Stimulated activated CD4-positive, alpha-beta T cell treated with anti-CD3 and anti-CD28 coated beads, Interleukin-4, amount 100 ng/mL, for 4 hours (primary cell): ENCODE results near the gene ARMC12.

Experiments used
- DNase-seq, 2 experiments: peaks; one replicate each; pipeline ENCODE4 v3.0.0-alpha.2; 2020

Gene ARMC12

DNA sequence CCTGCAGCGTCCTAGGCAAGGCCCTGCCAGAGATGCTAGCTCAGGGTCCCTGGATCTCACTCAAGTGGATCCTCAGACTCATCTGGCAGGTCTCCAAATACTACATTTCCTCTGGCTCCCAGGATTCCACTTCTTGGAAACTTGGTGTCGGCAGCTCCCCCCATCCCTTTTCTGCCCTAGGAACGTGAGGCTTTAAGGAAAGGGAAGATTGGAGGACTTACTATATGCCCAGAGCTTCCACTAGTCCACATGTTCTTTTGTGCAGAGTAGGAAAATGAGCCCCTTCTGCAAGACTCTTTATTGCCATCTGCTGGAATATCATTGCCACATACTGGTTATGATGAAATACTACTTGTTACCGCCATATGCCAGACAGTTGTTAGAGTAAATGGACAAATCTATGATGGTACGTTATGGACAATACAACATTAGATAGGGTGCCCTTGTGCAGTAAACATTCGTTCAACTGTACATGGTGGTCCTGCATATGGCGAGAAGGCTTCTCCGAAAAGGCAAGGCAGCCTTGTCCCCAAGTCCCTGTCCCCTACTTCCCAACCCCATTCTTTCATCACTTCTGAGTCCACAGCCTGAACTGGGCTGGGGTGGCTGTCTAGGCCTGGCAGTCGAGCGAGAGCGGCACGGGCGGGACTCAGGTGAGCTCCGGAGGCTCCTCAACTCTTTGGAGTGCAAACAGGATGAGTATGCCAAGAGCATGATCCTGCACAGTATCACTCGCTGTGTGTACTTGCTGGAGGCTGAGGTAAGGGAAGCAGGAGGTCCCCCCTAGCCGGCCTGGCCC lies 780 bp downstream of the ARMC12 start:
- no peak for DNase-seq

DNA sequence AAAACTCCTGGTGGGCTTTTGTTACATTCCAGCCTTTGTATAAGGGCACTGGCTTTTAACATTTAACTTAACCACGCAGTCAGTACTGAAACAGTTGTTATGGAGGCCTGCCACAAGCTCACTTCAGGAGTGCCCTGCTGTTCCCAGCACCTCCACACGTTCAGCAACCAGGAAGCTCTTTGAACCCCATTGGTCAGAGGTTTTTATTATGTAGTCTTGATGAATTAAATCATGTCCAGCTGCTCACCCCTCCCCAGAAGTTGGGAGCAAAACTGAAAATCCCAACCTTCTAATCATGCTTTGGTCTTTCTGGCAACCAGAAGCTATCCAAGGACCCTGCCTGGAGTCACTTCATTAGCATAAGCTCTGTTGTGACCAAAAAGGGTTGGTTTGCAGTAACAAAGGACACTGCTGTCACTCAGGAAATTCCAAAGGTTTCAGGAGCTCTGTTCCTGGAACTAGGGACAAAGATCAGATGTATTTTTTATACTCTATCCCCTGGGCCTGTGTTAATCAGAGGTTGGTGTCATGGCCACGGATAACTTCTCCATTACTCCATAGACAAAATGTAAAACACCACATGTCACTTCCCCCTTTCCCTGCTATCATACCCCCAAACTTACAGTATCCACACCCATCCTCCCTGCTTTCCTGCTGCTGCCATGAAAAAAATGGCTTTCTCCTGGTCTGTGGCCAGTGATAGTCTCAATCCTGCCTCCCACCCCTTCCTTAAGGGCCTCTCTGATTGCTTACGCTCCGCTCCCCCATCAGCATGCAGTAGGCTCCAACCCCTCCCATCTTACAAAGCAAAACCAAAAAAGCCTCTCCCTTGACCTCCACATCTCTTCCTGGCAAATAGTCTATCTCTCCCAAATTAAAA lies 3.1 kb downstream of the ARMC12 start:
- no peak for DNase-seq

DNA sequence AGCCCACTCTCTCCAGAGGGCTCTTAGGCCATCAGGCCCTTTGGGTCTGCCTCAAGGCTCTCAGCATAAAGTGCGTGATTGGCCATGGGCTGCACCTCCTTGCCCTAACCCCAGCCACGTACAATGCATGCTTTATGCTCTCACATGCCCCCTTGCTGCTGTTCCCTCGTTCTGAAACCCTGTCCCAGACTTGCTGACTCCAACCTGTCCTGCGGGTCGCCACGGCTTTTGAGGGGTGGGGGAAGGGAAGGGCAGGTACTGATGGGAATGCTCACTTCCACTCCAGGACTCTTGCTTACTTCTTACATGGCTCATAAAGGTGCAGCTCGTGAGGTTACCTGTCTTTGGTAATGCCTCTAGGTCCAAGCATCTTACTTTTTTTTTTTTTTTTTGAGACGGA lies 6.0 kb downstream of the ARMC12 start:
- no peak for DNase-seq

DNA sequence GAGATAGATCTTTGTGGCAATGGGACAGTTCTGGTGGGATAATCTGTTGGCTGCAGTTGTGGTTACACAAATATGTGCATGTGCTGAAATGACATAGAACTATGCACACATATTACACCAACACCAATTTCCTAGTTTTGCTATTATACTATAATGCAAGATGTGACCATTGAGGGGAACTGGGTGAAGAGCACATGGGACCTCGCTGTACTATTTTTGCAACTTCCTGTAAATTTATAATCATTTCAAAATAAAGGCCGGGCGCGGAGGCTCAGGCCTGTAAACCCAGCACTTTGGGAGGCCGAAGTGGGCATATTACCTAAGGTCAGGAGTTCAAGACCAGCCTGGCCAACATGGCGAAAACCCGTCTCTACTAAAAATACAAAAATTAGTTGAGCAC lies 8.7 kb downstream of the ARMC12 start:
- DNase-seq: no peak

DNA sequence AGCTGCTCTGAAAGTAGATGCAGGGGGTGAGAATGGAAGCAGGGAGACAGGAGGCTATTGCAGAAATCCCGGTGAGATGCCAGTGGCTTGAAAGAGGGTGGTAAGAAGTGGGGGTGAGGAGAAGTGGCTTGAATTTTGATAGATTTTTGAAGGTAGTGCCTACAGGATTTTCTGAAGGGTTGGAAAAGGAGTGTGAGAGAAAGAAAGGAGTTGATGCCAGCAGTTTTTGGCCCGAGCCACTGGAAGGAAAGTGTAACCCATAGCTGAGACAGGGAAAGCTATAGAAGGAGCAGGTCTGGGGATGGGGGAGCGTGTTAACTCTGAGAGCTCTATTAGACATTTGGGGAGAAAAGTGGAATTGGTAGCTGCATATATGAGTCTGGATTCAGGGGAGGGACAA lies 9.7 kb downstream of the ARMC12 start:
- DNase-seq: no peak

GRCh38 chr6:35747877-35748276 lies 11.0 kb downstream of the ARMC12 start:
- no peak for DNase-seq

- DNase-seq: no peak
Observed at GRCh38 chr6:35750557-35750956, 13.7 kb downstream of the ARMC12 start.

DNA sequence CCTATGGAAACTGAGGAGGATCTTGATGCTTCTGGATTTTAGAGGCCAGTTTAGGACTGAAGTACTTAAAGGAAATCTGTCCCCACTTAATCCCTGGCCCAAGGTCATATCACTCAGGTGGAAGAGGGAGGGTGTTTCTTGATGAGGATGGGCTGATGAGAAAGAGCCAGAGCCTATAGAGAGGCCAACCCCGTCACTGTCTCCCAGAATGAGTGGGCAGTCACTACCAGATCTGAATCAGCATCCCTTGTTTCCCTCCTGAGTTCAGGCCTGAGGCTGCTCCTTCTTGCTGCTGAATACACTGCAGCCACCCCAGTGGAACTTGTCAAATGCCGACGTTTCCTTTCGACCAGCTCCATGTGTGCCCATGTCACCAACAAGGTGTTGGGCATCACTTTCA lies 14.8 kb downstream of the ARMC12 start:
- no peak for DNase-seq

DNA sequence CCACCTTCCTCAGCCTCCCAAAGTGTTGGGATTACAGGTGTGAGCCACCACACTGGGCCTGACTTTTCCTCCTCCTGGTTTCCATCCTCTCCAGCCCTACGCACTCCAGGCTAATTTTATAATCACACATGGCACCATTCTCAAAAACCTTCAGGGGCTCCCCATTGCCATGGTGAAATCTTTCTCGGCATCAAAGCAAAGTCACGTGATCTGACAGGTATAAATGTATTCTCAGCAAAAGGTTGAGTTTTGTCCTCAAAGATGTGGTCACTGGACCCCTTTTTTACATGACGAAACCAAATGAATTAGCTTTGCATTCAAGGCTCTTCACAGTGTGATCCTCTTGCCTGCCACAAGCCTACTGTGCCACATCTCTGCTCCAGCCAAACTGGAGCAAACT lies 15.5 kb downstream of the ARMC12 start:
- DNase-seq: no peak

GRCh38 chr6:35754452-35755277 lies 17.8 kb downstream of the ARMC12 start:
- DNase-seq: no peak

- no peak for DNase-seq
Observed at GRCh38 chr6:35755278-35755924, 18.6 kb downstream of the ARMC12 start.

DNA sequence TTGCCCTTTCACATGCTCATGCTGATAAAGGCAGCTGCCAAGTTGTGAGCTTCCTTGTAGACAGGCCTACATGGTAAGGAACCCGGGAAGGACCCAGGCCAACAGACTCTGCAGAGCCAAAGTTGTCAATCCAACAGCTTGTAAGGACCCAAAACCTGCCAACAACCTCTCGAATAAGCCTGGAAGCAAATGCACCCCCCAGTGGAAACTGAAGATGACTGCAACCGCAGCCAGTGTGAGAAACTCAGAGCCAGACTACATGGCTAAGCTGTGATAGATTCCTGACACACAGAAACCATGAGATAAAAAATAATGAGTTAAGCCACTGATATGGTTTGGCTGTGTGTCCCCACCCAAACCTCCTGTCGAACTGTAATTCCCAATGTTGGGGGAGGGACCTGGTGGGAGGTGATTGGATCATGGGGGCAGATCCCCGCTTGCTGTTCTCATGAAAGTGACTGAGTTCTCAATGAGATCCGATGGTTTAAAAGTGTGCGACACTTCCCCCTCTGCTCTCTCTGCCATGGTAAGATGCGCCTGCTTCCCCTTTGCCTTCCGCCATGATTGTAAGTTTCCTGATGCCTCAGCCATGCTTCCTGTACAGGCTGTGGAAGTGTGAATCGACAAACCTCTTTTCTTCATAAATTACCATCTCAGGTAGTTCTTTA lies 20.8 kb downstream of the ARMC12 start:
- no peak for DNase-seq

DNA sequence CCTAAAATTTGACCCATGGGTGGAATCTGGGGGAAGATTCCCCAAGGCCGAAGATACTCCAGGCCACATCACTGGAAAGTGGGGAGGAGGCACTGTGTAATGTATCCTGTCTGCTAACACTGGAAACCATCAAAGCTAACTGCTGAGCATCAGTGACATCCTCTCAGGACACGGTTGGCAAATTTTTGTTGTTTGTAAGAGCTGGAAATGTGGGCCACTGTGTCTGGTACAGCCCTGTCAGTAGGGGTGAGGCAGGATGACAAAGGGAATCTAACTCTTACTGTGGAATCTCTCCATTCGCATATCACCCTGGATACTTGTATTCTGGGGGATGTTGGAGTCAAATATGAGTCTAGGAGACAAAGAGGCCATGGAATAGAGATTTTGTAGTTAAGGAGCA lies 22.6 kb downstream of the ARMC12 start:
- DNase-seq: no peak

- no peak for DNase-seq
Observed at GRCh38 chr6:35765739-35766138, 28.9 kb downstream of the ARMC12 start.

- no peak for DNase-seq
Observed at GRCh38 chr6:35769211-35769610, 32.4 kb downstream of the ARMC12 start.

GRCh38 chr6:35771343-35771627 lies 34.5 kb downstream of the ARMC12 start:
- DNase-seq: no peak

GRCh38 chr6:35774116-35774794 lies 37.4 kb downstream of the ARMC12 start:
- DNase-seq: no peak

- DNase-seq: no peak
Observed at GRCh38 chr6:35775031-35775430, 38.2 kb downstream of the ARMC12 start.

GRCh38 chr6:35776364-35777215 lies 39.8 kb downstream of the ARMC12 start, which contains the start of gene CLPSL2:
TSS of gene CLPSL2 (plus strand) at chr6:35776598. CDS start at chr6:35776619, 21 bp downstream.
- no peak for DNase-seq

GRCh38 chr6:35777356-35778102 lies 40.7 kb downstream of the ARMC12 start:
- no peak for DNase-seq
